Caco-2 (cell line): Measurements from ENCODE around the gene RBM46. TPM values are rescaled to one million over a fixed set of nuclear protein-coding genes. Genes with fewer than 3 reads are reported as not detected.

Source experiments
- Bru-seq: library from RNA; stranded (reverse); fragments of 400-500 nt; gene quantifications from one replicate; lab custom pipeline; 2021; lab: Mats Ljungman, UMichigan
- BruChase-seq, 2 experiments: library from RNA; stranded (reverse); fragments of 400-500 nt; gene quantifications; one replicate each; lab custom pipeline; 2021; lab: Mats Ljungman, UMichigan
- BruUV-seq: library from RNA; stranded (reverse); fragments of 400-500 nt; replicated peaks from 2 replicates; lab custom pipeline; 2021; lab: Mats Ljungman, UMichigan
- CTCF ChIA-PET: fragments of 300-600 bp; sonication (Branson Sonifier 250); formaldehyde crosslinking; loops from one replicate; lab custom pipeline; 2022; ENCODE audit warnings: antibody characterized with exemption; lab: Charles Lee
- POLR2A ChIA-PET: fragments of 300-600 bp; sonication (Branson Sonifier 250); formaldehyde crosslinking; loops from one replicate; lab custom pipeline; 2022; ENCODE audit warnings: antibody characterized with exemption; lab: Charles Lee
- DNase-seq, 2 experiments: peaks; one replicate each; pipeline versions ENCODE4 v3.0.0 to v3.0.0-alpha.2; 2020 to 2022
- H3K27me3 ChIP-seq: replicated peaks from 2 replicates; pipeline ENCODE4 v1.6.0; 2011; ENCODE audit warnings: low read length; ENCODE audit not compliant: control insufficient read depth, insufficient read depth
- H3K36me3 ChIP-seq: 2 replicates; pipeline ENCODE4 v1.5.1; 2011; ENCODE audit warnings: low read length; ENCODE audit not compliant: control insufficient read depth, insufficient read depth
- H3K4me1 ChIP-seq: fragments of 250-450 bp; sonication (Bioruptor Pico); 2 replicates; pipeline ENCODE4 v1.5.1; 2020; ENCODE audit warnings: mild to moderate bottlenecking
- H3K4me3 ChIP-seq: 2 replicates; pipeline ENCODE4 v1.5.1; 2011; ENCODE audit warnings: low read depth, mild to moderate bottlenecking, control low read depth, low read length
- H3K9me3 ChIP-seq: fragments of 250-450 bp; sonication (Bioruptor Pico); 2 replicates; pipeline ENCODE4 v1.5.1; 2020; ENCODE audit warnings: mild to moderate bottlenecking, moderate library complexity
- H3K27ac Mint-ChIP-seq: one replicate; pipeline ENCODE4 v1.8.0; 2022; ENCODE audit warnings: mixed read lengths; ENCODE audit not compliant: unreplicated experiment
- H3K27me3 Mint-ChIP-seq: one replicate; pipeline ENCODE4 v1.8.0; 2022; ENCODE audit warnings: mixed read lengths; ENCODE audit not compliant: insufficient read depth, unreplicated experiment
- H3K36me3 Mint-ChIP-seq: one replicate; pipeline ENCODE4 v1.8.0; 2022; ENCODE audit warnings: mild to moderate bottlenecking, mixed read lengths; ENCODE audit not compliant: insufficient read depth, unreplicated experiment
- H3K4me1 Mint-ChIP-seq: one replicate; pipeline ENCODE4 v1.8.0; 2022; ENCODE audit warnings: low read depth, mixed read lengths; ENCODE audit not compliant: unreplicated experiment
- H3K4me3 Mint-ChIP-seq: one replicate; pipeline ENCODE4 v1.8.0; 2022; ENCODE audit warnings: mild to moderate bottlenecking, moderate library complexity, mixed read lengths; ENCODE audit not compliant: unreplicated experiment
- H3K9me3 Mint-ChIP-seq: one replicate; pipeline ENCODE4 v1.8.0; 2022; ENCODE audit warnings: mixed read lengths; ENCODE audit not compliant: unreplicated experiment
- CTCF ChIP-seq, 2 experiments: fragments of 200-600 bp in 1 of 2; IDR thresholded peaks; 1 replicate in 1 of 2; 2 replicates in 1 of 2; pipeline versions ENCODE4 v1.5.1 to v1.8.0; 2011 to 2022; ENCODE audit warnings: antibody characterized with exemption in 1 of 2, control low read depth in 1 of 2, inconsistent platforms in 1 of 2, low read depth in 1 of 2, low read length in 1 of 2, mild to moderate bottlenecking in 1 of 2, moderate library complexity in 1 of 2; ENCODE audit not compliant: insufficient read depth in 1 of 2, severe bottlenecking in 1 of 2, unreplicated experiment in 1 of 2
- intact Hi-C: fragments of 100-400 bp; cut with micrococcal nuclease; formaldehyde crosslinking; loops from one replicate; pipeline ENCODE4 v1.10.0; 2022; ENCODE audit not compliant: unreplicated experiment
- long read RNA-seq: library from polyadenylated mRNA; stranded (forward); transcript quantifications from one replicate; pipeline ENCODE4 v2.0.0, GENCODE V29; 2022
- total RNA-seq: library from RNA; stranded (reverse); gene quantifications from 2 replicates; pipeline ENCODE4 v1.2.3, GENCODE V29; 2022

Gene RBM46
- not detected in 2 replicates for total RNA-seq
- Bru-seq, nascent RNA, result percentile 2 among the genes with signal in this experiment
- BruChase-seq, experiment 1, labeled RNA remaining after a 2-hour chase, result percentile 7 among the genes with signal in this experiment
- percentile 10 among the genes with signal in this experiment for BruChase-seq, experiment 2, labeled RNA remaining after a 6-hour chase
- long read RNA-seq, result 0 reads

DNA sequence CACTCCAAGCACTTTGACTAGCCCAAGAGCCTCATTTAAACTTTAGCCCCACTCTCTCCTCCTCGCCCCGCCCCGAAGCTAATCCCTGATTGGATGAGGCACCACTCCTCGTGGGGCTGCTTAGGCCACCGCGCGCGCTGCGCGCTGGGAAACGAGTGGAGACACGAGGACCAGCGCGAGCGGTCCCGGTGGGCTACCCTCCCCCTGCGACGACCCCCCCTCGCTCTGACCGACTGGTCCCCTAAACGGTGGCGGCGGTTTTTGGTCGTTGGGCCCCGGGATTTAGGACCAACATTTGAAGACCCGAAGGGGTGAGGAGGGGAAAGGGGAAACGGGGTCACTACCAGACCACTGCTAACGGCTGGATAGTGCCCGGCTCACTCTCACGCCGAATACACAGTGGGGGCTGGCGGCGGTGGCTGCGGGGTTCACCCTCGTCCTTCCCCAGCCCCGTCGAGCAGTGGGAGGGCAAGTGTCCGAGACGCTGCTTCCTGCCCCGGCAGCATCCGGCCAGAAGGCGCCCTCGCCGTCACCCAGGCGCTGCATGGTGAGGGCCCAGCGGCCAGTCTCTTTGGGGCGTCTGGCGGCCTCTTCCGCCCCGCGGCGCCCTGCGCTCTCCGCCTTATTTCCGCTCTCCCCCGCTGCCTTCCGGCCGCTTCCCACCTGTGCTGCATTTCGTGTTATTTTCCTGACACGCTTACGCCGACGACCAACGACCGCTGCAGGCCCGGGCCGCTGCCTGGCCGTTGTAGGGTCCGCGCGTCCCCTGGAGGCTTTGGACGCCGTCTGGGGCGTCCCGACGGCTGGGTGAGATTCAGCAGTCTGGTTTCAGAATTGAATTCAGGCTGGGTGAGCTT is at the start of gene RBM46:
Gene RBM46, plus strand, starts transcription at position 147 of the 857 bp plus-strand sequence. CDS start 15,481 bp downstream, outside the sequence.
- H3K27ac Mint-ChIP-seq, result no peak within 1 kb of the TSS
- H3K4me3 ChIP-seq, result no peak within 1 kb of the TSS
- no peak for TF ChIP-seq CTCF (IDR thresholded peaks at IDR 0.05; ENCODE audit: insufficient read depth in 1 of 2, low read depth in 1 of 2, low read length in 1 of 2, severe bottlenecking in 1 of 2, unreplicated experiment in 1 of 2)
- BruUV-seq, result no TSS peak
- POLR2A ChIA-PET, result no interaction called here
- no peak for DNase-seq
- no peaks in the 10 kb centered on the region for H3K36me3 ChIP-seq
- H3K9me3 Mint-ChIP-seq, result no peaks in the 10 kb centered on the region
- no peaks in the 10 kb centered on the region; the same call in 1 of the 2 replicates for H3K27me3 ChIP-seq
- H3K36me3 Mint-ChIP-seq, result no peaks in the 10 kb centered on the region
- H3K4me1 Mint-ChIP-seq, result no peaks in the 10 kb centered on the region
- 0 out of 2 replicates have a peak, but pooled peaks cover 3% of the 10 kb centered on the region for H3K9me3 ChIP-seq
- peaks cover 11% of the 10 kb centered on the region for H3K27me3 Mint-ChIP-seq
- H3K4me3 Mint-ChIP-seq, result no peak within 1 kb of the TSS
- intact Hi-C loops, result no loop called here
- CTCF ChIA-PET, result no interaction called here
- no peaks in the 10 kb centered on the region for H3K4me1 ChIP-seq

GRCh38 chr4:154731756-154732155 is 49.3 kb upstream of the RBM46 start:
- peaks cover 7% of the 10 kb centered on the region for H3K27me3 Mint-ChIP-seq

More at GRCh38 chr4:154731756-154732155, 49.3 kb upstream of the RBM46 start:
- Histone ChIP-seq H3K4me1 (no peaks in the 10 kb centered on the region), H3K9me3 (no peaks in the 10 kb centered on the region), H3K36me3 (no peaks in the 10 kb centered on the region), H3K4me3 (no peak overlapping the region), H3K27me3 (no peaks in the 10 kb centered on the region)
- Mint-ChIP-seq H3K9me3 (no peaks in the 10 kb centered on the region), H3K4me1 (no peaks in the 10 kb centered on the region), H3K4me3 (no peak overlapping the region), H3K36me3 (no peaks in the 10 kb centered on the region), H3K27ac (no peak overlapping the region)
- ChIA-PET CTCF (no interaction called here), POLR2A (no interaction called here)
- intact Hi-C loops, result no loop called here
- TF ChIP-seq CTCF (IDR thresholded peaks at IDR 0.05; ENCODE audit: insufficient read depth in 1 of 2, low read depth in 1 of 2, low read length in 1 of 2, severe bottlenecking in 1 of 2, unreplicated experiment in 1 of 2), result no peak
- DNase-seq, result no peak
- no TSS peak for BruUV-seq
